GM19238 (cell line): ENCODE measurements around the gene PODNL1.
A peak's percentile ranks its signal among the peaks of the same experiment; 100 is the strongest.

Experiments used
- DNase-seq: peaks from one replicate; pipeline ENCODE4 v3.0.0; 2011; ENCODE audit warnings: low spot score; ENCODE audit not compliant: insufficient read length

Gene PODNL1

DNA sequence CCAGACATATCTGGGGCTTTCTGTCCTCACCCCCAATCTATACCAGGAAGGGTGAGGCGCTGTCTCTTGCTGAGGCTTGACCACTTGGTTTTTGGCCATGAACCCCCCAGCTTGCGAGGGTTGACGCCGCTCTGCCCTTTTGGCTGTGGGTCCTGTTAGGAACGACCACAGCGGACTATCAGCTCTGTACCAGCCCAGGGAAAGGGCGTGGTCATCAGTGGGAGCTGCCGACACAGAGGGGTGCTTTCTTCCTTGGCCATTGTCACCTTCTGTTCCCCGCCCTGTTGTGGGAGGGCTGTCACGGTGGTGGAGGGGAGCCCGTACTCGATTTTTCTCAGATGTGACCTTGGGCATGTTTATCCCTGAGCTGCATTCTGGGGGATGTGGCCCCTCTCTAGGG, 19.8 kb upstream of the PODNL1 start:
- DNase-seq, result no peak

DNA sequence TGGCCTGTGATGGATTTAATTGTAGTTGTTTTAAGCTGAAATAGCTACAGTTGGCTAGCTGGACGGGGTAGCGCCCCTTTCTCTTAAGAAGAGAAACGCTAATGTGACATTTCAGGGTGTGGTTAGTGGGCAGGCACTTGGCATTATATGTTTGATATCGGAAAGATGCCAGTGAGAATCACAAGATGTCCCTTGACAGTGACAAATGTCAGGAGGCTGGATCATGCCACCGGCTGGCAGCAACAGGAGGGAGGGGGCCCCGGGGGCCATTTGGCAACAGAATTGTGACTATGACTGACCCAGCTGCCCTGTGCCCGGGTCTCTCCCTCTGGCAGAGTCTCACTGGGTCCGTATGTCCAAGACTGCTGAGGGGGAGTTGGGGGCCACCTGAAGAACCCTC, 18.8 kb upstream of the PODNL1 start:
- DNase-seq, result no peak

DNA sequence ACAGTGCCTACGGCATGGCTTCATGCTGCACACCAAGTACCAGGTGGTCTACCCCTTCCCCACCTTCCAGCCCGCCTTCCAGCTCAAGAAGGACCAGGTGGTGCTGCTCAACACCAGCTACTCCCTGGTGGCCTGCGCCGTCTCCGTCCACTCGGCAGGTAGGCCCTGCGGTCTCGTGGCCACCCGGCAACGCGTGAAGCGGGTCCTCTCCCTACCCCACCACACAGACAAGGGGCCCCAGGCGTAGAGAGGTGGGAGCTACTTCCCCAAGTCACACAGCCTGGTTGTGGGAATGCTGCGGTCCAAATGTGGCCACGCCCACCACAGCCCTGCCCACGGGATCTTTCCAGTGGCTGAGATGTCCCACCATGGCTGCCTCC, 18.1 kb upstream of the PODNL1 start:
- DNase-seq, result no peak

DNA sequence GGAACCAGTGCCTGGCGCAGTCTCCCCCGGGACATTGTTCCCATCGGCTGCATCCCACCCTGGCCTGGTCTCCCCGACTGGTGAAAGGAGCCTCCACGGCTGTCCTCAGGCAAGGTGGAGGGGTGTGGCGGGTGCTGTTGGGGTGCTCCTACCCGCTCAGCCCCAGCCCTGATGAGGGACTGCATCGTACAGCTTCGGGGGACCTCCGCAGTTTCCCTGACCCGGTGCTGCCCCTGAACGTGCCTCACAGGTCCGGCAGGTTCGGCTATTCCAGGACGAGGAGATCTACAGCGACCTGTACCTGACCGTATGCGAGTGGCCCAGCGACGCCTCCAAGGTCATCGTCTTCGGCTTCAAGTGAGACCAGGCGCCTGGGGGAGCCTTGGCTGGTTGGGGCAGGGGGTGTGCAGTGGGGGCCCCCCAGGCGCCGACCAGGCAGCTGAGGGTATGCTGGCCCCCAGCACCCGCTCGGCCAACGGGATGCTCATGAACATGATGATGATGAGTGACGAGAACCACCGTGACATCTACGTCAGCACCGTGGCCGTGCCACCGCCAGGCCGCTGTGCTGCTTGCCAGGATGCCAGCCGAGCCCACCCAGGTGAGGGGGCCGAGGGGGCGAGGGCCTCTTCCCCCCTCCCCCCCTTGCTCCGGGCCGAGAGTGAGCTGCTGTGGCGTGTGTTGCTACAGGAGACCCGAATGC, 17.6 kb upstream of the PODNL1 start:
- DNase-seq, result no peak

DNA sequence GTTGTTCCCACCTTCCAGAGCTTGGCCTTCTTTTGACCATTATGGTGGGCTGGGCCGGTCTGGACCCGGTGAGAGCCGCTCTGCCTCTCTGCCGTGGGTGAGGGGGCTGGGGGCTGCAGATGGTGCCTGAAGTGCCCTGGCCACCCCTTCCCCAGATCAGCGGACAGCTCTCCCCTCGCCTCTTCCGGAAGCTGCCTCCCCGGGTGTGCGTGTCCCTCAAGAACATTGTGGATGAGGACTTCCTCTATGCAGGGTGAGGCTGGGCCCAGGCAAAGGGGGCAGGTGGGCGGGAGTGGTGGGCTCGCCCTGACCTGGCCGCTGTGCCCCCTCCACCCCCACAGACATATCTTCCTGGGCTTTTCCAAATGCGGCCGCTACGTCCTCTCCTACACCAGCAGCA, 16.0 kb upstream of the PODNL1 start:
- no peak for DNase-seq

DNA sequence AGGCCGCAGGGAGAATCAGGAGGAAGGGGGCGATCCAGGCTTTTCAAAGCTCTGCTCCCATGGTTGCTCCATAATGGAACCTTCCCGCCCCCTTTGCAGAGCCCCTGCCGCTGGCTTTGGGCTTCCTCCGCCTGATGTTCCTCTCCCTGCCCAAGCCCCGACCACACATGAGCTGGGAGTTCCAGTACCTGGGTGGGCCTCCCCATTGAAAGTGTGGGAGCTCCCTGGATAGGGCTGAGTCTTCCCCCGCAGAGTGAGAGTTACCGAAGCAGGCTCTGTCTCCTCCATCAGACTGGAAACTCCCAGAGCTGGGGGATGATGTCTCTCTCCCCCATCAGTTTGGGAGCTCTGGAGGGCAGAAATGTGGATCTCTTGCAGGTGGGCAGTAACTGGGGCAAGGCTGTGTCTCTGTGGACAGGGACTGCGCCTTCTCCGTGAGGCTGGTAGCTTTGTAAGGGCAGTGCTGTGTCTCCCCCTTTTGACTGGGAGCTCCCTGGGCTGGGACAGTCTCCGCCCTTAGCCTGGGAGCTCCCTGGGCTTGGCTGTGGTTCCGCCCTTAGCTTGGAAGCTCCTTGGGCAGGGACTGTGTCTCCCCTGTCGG, 14.8 kb upstream of the PODNL1 start:
- no peak for DNase-seq

DNA sequence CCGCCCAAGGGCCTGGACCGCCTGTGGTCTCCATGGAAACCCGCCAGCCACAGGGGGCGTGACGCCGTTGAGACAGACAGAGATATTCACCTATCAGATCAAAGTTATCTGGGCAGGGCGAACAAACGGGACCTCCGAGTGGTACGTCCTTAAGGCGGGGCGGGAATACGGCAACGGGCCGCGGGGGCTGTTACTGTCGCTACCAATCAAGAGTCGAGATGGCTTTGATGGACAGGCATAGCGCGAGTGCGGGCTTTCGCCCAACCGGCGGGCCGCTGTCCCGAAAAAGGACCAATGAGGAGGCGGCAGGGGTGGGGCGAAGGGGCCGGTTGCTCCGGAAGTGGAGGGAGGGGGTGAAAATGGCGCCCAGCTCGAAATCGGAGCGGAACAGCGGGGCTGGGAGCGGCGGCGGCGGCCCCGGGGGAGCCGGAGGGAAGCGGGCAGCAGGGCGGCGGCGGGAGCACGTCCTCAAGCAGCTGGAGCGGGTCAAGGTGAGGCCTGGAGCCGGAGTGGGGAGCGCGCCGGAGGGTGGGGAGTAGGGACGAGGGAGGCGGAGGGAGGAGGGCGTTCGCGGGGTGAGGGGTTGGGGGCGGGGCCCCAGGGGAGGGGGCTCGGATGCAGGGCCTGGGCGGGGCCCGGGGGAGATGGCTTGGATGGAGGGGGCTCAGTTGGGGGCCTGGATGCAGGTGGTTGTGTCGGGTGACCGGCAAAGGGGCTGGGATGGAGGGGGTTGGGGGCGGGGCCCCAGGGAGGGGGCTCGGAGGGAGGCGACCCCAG, 14.1 kb upstream of the PODNL1 start, which contains the start of gene DCAF15:
Gene DCAF15 (plus strand): TSS at position 356 of the 777 bp plus-strand sequence. CDS start 4 bp downstream, at position 360.
- peak; percentile 100 for DNase-seq

DNA sequence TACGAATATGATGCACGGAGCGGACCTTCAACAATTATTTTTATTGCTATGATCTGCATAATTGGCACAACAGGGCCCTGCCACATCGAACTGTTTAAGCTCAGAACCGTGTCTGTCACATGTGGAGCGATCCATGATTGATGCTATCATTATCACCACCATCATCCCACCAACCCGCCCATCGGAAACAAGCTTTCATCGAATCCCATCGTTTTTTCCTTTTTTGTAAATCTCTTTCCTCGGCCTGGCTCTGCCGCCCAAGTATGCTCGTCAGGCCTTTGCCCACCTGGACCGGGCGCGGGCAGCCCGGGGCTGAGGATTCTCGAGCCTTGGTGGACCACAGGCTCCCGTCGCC, 13.6 kb upstream of the PODNL1 start:
- no peak for DNase-seq

DNA sequence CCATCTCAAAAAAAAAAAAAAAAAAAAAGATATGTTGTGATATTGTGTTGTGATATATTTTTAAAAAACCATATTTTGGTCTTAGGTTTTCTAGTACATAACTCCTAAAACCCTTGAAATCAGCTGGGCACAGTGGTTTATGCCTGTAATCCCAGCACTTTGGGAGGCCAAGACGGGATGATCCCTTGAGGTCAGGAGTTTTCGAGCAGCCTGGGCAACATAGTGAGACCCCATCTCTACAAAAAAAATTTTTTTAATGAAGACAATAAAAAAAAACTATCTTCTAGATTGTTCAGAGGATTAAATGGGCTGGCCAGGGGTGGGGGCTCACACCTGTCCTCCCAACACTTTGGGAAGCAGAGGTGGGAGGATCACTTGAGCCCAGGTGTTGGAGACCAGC, 12.8 kb upstream of the PODNL1 start:
- DNase-seq, result no peak

DNA sequence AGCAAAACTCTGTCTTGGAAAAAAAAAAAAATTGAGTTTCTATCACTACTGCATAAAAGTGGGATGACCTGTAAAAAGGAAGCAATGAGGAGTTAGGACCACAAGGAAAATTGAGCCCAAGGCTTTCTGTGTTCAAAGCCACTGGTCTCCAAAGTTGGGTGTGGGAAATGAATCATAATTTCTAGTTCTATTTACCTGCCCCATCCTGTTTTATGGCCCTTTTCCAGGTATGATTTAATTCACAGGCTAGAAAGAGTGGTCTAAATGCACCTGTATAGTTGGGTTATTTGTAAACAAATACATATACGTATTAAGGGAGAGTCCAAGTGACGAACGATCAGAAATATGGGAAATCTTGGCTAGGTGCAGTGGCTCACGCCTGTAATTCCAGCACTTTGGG, 8.2 kb upstream of the PODNL1 start:
- DNase-seq, result no peak

DNA sequence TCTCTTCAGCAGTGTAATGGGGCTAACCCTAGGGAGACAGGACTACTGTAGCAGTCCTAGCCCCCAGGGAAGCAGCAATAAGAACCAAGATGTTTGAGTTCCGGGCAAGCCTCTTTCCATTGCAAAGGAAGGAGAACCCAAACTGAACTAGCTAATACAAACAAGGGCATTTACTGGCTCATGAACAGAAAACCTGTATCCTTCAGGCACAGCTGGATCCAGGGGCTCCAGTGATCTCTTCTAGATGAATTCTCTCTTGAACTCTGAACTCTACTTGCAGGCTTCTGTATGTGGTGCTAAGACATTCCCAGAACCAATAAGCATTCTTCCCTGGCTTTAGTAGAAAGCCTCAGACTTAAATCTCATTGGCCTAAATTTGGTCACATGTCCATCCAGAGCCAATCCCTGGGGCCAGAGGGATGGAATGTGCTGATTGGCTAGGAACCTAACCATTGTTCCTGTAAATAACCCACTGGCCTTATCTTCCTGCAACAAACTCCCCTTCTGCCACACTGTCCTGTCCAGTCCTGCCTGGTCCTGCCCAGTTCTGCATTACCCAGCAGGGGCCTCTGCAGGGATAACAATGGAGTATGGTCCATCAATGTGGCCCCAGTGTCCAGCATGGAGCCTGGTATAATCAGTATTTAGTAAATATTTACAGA, 3.9 kb upstream of the PODNL1 start:
- no peak for DNase-seq

DNA sequence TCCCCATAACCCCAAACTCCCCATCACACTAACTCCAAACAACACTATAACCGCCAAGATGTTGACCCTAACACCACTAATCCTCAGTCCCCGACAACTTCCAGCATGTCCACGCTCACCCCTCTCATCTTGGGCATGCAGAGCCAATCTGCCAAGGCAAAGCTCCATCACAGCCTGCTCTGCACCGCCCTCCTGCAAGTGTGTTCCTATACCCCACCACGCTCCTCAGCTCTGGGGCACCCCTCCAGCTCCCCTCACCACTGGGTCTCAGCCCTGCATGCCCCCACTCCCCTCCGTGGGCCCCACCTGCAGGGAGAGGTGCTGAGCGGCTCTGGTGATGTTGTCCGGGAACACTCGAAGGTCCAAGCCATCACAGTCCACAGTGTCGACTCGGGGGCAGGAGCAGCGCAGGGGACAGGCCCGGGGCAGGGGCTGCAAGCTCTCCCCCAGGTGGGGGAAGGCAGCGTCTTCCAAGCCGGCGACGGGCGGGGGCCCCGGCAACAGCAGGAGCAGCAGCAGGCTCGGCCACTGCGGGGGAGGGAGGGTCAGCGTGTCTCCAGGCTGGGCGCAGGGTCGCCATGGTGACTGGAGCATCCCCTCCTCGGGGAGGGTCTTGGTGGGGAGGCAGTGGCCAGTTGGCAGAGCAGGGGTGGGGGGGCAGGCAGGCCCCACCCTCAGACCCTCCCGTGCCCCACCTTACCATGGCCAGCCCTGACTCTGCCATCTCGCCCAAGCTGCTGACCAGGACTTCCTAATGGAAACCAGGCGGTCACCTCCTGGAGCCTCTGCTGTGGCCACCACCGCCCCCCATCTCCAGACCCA, 527 bp downstream of the PODNL1 start:
- DNase-seq, result no peak

DNA sequence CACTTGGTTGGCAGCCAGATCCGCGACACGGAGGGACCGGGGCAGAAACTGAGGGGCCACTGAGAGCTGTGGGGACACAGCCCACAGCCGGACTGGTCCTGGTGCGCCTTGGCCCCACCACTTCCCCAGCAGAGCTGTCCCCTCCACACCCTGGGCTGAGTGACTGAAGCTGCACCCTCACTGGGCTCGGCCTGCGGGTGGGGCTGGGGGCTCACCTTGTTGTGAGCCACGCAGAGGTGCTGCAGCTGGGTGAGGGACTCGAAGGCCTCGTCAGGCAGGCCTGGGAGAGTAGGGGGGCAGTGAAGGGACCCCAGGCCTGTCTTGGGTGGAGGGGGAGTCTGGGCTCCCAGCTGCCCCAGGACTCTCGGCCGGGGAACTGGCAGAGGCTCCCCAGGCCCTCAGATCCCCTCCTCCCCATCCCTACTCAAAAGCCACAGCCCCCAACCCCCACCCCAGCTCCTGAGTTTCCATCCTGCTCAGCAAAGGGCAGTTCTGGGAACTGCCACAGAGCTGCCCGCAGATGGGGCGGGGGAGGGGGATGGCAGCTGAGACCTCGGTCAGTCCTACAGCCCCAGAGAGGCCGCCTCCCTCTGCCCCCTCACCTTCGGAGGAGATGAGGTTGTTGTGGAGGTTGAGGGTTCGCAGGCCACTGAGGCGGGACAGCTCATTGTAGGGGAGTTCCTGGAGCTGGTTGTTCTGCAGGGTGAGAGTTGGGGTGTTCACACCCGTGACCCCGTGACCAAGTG, 2.3 kb downstream of the PODNL1 start:
- DNase-seq, result no peak

DNA sequence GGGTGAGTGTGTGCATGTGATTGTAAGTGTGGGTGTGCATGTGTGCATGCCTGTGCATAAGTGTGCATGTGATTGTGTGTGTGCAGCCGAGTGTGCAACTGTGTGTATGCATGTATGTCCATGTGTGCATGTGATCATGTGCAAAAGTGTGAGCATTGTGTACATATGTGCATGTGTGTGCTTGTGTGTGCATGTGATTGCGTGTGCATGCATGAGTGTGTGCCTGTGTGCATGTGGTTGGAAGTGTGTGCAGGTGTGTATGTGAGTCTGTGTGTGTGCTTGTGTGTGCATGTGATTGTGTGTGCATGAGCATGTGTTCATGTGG, 3.5 kb downstream of the PODNL1 start:
- no peak for DNase-seq

DNA sequence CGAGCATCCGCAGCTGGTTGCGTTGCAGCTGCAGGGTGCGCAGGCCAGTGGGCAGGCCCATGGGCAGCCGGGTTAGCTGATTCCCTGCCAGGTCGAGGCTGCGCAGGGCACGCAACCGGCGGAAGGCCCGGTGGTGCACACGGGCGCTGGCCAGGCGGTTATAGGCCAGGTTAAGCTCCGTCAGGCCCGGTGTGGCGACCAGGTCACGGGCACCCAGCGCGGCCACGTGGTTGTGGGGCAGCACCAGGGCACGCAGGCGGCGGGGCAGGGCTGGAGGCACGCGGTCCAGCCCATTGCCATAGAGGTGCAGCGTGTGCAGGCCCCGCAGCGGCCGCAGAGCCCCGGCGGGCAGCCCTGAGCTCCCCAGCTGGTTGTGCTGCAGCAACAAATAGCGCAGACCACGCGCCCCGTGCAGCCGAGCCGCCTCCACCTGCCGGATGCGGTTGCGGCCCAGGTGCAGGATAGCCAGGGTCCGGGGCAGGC, 5.3 kb downstream of the PODNL1 start:
- no peak for DNase-seq

DNA sequence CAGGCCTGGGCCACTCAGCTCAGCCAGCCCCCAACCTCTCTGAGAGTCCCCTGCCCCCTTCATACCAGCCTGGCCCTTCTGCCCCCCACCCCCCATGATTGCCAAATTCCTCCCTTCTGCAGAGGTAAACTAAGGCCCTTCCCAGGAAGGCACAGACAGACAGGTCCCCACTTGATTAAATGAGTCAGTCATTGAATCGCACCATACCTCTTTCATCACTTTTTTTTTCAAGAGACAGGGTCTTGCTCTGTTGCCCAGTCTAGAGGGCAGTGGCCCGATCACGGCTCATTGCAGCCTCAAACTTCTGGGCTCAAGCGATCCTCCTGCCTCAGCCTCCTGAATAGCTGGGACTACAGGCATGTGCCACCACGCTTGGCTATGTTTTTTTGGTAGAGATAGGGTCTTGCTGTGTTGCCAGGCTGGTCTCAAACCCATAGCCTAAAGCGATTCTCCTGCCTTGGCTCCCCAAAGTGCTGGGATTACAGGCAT, 6.0 kb downstream of the PODNL1 start:
- DNase-seq, result no peak

DNA sequence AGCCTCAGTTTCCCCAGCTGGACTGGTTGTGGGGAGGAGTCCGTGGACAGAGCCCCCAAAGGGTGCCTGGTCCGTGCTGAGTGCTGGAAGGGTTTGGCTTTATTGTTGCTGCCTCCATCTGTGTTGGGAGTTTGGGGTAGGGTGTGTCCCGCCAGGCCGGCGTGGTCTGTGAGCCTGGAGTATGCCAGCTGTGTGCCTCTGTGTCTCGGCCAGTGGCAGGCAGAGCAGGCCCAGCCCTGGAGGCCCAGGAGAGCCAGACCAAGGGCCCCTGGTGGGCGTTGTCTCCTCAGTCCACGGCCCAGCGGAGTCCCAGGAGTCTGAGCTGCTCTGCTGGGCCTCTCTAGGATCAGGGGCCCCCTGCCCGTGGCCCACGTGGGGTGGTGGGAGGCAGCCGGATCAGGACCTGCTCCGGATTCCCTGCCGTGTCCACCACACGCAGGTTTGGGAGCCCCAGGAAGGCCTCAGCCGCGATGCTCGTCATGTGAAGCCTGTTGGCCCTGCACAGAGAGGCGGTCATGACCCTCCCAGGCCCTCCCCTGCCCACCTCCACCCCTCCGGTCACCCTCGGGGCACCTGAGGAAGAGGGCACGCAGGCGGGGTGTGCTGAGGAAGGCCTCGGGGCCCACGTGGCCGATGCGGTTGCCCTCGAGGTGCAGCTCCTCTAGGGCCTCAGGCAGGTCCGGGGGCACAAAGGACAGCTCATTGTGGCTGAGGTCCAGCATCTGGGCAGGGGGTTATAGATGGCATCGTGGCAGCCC, 6.6 kb downstream of the PODNL1 start:
- no peak for DNase-seq

DNA sequence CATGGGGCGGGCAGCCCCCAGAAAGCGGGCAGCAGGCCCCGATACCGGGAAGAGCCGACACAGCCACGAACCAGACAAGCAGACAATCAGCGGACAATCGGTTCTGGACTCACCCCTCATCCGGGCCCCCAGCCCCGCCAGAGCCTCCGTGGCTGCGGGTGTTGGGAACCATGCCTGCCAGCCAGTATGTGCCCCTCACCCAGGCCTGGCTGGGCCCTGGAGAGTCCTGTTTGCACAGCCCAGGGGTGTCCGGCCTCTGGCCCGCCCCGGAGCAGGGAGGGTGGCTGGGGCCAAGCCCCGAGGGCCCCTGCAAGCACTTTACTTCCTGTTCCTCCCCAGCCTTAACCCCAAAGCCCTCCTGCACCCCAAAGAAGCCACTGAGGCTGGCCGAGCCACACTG, 7.8 kb downstream of the PODNL1 start:
- DNase-seq, result no peak

DNA sequence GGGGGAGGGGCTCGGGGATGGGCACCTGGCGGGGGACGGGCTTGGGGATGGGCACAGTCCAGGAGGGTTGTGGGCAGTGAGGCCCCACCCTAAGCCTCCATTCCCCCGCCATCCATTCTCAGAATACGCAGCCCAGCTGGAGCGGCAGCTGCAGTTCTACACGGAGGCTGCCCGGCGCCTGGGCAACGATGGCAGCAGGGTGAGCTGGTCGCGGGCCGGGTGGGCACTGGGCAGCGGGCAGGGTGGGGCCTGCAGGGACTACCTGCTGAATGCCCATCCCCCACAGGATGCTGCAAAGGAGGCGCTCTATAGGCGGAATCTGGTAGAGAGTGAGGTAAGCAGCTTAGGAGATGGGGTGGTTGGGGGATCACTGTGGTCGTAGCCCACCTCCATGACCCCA, 8.3 kb downstream of the PODNL1 start:
- no peak for DNase-seq

DNA sequence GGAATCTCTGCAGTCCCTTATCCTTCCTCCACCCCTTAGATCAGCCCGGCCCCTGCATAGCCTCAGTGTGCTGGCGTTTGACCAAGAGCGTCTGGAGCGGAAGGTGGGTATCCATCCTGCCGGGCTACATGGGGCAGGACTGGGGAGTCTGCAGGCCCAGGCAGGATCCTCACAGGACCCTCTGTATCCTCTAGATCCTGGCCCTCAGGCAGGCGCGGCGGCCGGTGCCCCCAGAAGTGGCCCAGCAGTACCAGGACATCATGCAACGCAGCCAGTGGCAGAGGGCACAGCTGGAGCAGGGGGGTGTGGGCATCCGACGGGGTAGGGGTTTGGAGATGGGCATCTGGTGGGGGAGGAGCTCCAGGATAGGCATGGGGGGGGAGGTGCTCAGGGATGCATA, 8.9 kb downstream of the PODNL1 start:
- no peak for DNase-seq
